ENCODE results near the gene KCNIP3.

GRCh38 chr2:95299961-95300360 is 2.8 kb downstream of the KCNIP3 start:
- TF ChIP-seq CTCF (IDR thresholded peaks at IDR 0.05; ENCODE audit: borderline replicate concordance, extremely low read depth, low read length, poor library complexity, severe bottlenecking) (no peak), EZH2 (IDR thresholded peaks at IDR 0.05; ENCODE audit: borderline replicate concordance, low read depth, low read length, severe bottlenecking) (no peak)
